HG02884 (cell line): ENCODE data around the gene ASAH2.
"Not testable (repeated sequence)": the region's sequence is repeated elsewhere in the genome, so short reads cannot be mapped to it uniquely, and the experiment has no call there.

Source experiments
- ATAC-seq: cut with Tn5 transposase; IDR thresholded peaks from one replicate; pipeline ENCODE4 v1.9.1; 2021; ENCODE audit warnings: mild to moderate bottlenecking, moderate library complexity; ENCODE audit not compliant: unreplicated experiment

ASAH2 gene

DNA sequence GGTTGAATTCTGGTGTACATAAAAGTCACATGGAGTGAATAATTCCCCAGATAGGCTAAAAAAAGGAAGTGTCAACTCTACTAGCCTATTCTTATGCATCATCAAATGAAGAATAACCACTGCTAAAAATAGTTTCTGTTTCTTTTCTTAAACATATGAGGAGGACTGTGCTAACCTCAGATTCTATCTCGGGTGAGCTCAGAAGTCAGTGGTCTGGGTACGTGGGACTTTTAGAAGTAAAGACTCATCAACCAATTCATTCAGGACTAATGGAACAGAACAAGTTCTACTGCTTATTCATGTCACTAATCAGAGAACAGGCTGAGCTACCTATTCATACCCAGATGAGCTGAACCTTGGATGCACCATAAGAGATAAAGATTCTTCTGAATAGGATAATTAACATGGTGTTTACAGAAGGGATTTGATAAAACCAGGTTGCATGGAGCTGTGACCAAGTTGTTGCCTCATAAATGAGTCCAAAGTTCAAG, 9.5 kb upstream of the ASAH2 start:
- ATAC-seq, result peak; percentile 98

- no peak for ATAC-seq
These were observed 3.2 kb upstream of the ASAH2 start for GRCh38 chr10:50254479-50254878.

GRCh38 chr10:50250096-50250854, 1.0 kb downstream of the ASAH2 start:
- no peak for ATAC-seq

DNA sequence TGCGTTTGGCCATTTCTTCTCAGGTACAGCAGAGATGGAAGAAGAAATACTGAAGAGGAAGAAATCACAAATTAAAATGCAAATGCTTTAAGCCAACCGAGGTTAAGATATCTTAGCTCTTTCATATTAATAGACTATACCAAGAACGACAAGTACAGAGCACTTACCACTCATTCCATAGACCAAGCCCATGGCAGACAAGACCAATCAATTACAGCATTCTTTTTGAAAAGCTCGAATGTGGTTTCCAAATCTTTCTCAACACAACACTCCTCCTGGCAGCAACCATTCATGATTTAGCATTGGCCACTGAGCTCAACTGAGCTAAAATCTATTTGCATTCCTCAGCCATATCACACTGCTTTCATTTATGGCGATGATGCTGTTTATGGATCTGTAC, 2.7 kb downstream of the ASAH2 start:
- no peak for ATAC-seq

DNA sequence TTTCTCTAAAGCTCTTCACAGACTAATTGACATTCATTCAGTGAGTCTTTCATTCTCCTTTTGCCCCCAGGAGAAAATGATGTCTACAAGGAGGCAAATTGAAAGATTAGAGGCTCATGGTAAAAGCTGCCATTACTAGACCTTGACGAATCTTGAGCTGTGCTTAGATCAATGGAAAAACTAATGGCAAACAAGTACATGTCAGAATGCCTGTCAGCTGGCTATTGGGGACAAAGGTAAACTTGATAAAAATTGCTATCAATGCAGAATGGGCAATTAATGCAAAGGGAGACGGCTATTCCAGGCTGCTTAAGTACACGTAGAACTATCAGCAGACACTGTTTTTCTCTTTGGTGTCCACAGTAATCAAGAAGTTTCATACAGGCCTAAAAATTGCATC, 3.3 kb downstream of the ASAH2 start:
- ATAC-seq, result no peak

GRCh38 chr10:50244201-50244600, 7.1 kb downstream of the ASAH2 start:
- ATAC-seq, result no peak

DNA sequence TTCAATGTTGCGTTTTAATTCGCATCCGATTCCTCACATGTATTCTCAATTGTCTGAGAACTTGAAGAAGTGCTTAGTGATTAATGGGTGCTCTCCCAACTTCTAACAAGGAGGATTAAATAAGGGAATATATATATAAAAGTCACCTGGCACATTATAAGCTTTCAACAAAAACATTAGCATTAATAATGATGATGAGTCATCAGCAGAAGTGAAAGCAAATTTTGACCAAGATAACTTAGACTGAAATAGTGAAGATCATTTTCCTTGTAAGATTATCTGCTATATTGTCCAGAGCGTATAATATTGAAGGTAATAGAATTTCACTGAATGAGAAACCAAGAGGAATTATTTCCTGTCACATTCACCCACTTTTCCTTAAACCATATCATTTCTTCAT, 8.5 kb downstream of the ASAH2 start:
- no peak for ATAC-seq

GRCh38 chr10:50241478-50241877, 9.8 kb downstream of the ASAH2 start:
- not testable (repeated sequence) for ATAC-seq

GRCh38 chr10:50234486-50234885, 16.8 kb downstream of the ASAH2 start:
- ATAC-seq, result no peak

DNA sequence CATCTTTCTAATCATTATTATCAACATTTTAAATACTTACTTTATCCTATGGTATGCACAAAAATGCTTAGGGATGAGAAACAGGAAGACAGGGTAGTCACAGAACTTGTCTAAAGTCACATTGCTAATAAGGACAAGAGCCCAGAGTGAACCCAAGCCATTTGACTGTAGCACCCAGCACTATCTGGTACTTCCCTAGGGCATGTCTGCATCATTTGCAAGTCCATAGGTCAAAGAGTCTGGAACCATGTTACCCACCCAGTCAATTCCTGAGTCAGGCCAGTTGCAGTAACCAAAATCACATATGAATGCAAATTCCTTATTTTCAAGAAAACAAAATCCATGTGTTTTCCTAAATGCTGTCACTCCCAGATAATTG, 19.1 kb downstream of the ASAH2 start:
- ATAC-seq, result no peak

DNA sequence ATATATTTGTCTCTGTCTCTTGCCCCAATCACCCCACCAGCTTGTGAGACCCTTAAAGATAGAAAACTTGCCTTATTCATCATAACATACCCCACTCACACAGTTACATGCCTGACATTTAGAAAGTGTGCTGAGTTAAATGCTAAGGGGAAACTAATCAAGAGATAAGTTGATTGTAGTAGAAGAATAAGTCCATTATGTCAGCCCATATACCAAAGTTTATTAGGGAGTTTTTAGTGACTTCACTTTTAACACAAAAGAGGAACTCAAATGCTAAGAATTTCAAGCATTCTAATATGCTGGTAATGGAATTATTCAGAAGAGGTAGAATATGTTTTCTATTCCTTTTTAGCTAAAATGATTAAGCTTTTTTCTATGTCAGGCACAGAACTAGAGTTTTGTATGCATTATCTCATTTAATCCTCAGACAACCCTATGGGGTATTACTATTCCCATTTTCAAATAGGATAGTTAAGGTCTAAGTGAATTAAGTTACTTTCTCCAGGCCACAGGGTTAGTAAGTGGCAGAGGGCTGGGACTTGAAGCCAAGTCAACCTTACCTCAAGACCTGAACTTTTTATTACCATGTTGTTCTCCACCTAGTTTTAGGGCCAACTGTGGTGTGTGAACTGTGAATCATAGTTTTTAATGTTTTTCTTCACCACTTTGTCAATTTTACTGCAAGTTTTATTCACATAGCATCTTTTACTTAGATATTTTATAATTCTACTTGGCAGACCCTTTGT, 19.6 kb downstream of the ASAH2 start:
- ATAC-seq, result peak; percentile 75

GRCh38 chr10:50229460-50229859, 21.9 kb downstream of the ASAH2 start:
- ATAC-seq, result no peak

GRCh38 chr10:50228672-50229071, 22.6 kb downstream of the ASAH2 start:
- no peak for ATAC-seq

DNA sequence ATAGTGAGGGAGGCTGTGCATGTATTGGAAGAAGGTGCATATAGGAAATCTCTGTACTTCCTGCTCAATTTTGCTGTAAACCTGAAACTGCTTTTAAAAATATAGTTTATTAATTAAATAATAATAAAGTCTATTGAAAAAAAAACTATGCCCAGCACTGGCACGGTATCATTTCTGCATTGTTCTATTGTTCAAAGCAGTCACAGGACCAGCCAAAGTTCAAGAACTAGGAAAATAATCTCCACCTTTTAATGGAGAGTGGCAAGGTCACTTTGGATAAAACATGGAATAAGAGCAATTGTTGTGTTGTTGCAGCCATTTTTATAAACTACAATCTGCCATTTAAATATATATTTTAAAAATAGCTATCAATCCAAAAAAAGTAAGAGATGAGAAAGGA, 24.7 kb downstream of the ASAH2 start:
- no peak for ATAC-seq

- peak; percentile 99 for ATAC-seq
These were observed 26.9 kb downstream of the ASAH2 start for GRCh38 chr10:50224330-50224952.

DNA sequence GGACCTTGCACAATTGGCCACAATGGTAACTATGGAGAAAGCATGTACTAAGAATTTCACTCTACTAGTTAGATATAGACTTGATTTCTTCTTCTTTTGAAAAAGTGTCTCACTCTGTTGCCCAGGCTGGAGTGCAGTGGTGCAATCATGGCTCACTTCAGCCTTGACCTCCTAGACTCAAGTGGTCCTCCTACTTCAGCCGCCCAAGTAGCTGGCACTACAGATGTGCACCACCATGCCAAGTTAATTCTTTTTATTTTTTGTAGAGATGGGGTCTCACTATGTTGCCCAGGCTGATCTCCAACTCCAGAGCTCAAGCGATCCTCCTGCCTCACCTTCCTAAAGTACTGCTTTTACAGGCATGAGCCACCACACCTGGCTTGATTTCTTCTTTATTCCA, 29.1 kb downstream of the ASAH2 start:
- no peak for ATAC-seq

DNA sequence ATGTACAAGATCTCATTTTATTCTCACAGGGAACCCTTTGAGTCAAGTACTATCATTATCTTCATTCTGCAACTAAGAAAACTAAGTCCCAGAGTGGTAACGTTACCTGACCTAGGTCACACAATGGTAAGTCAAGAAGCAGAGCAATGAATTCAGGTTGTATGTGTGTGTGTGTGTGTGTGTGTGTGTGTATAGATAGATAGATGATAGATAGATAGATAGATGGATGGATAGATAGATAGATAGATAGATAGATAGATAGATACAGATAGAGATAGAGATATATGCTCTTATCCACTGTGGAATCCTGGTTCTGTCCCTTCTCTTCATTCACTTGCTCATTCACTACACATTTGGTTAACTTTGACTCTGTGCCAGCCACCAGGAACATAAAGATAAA, 29.8 kb downstream of the ASAH2 start:
- no peak for ATAC-seq

DNA sequence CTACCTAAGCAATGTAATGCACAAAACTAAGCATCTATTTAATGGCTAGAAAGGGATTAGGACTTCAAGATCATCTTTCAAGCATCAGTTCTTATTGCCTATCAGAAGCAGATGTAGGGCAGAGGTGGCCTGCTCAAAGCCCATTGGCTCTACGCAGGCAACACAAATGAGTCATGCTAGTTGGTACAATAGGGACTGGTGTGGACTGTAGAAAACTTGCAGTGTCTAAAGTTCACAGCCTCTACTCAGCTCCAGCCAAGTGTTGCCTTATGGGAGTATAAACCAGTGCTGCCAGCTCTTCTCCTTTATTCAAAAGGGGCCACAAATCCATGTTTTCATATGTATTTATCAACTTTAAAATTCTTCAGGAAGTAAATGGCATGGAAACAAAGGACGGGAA, 31.7 kb downstream of the ASAH2 start:
- ATAC-seq, result no peak

- no peak for ATAC-seq
These were observed 32.1 kb downstream of the ASAH2 start for GRCh38 chr10:50219200-50219599.

DNA sequence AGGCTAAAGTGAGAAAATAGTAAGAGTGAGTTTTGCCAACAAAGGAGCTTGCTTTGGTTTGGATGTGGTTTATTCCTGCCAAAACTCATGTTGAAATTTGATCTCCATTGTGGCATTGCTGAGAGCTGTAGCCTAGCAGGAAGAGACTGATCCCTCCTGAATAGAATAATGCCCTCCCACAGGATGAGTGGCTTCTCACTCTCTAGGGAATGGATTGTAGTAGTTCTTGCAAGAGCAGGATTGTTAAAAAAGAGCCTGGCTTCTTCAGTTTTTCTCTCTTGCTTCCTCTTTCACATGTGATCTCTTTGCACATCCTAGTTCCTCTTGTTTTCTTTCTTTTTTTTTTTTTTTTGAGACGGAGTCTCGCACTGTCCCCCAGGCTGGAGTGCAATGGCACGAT, 34.4 kb downstream of the ASAH2 start:
- no peak for ATAC-seq

DNA sequence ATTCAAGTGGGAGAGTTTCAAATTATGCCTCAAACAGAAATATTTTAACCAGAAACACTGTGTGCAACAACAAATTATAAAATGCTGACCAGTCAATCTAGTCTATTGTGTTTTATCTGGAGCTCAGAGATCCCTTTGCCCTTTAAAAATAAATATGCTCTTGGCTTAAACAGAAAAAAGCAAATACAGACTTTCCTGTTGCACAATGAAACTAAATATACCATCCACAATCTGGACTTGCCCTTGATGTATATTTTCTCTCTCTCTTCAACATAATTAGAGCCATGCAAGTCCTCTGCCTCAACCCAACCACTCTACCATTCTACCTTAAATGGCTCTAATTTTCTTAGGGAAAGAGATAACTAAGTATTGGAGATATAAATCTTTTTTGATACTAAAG, 34.9 kb downstream of the ASAH2 start:
- ATAC-seq, result no peak

- ATAC-seq, result no peak
These were observed 39.6 kb downstream of the ASAH2 start for GRCh38 chr10:50211670-50212069.
